ENCODE measurements around the gene CRY2. TPM values are rescaled to one million over a fixed set of nuclear protein-coding genes. Genes with fewer than 3 reads are reported as not detected.

CRY2 gene
- total and polyA plus RNA-seq, 10 donors = 5.6 to 39.2 (median 32.6) TPM

- Histone ChIP-seq H3K4me3 (no peak overlapping the region), H3K27ac (no peak overlapping the region), H3K27me3 (replicated peaks in 1 of 7) (no peaks in the 10 kb centered on the region), H3K4me1 (peaks cover 26 to 52% (median 44%) of the 10 kb centered on the region in 6 donors), H3K36me3 (peaks cover 0 to 59% (median 22%) of the 10 kb centered on the region in 6 donors), H3K9me3 (no peaks in the 10 kb centered on the region)
- DNase-seq = no peak
- TF ChIP-seq POLR2AphosphoS5 (IDR thresholded peaks at IDR 0.05) (no peak), CTCF (IDR thresholded peaks at IDR 0.05 in 8 of 11, conservative IDR thresholded peaks at IDR 0.05 in 3 of 11) (no peak), POLR2A (IDR thresholded peaks at IDR 0.05) (no peak)
- intact Hi-C loops (cut with DNase I; ENCODE audit: low total_unique reads) = no loop called here
- 68 to 85% (median 74%) methylated on average over 11 of the region's 11 CpGs for WGBS, 5 donors
Observed at GRCh38 chr11:45809456-45810395, 37.5 kb upstream of the CRY2 start.

- Histone ChIP-seq H3K36me3 (peaks cover 0 to 59% (median 22%) of the 10 kb centered on the region in 6 donors), H3K4me1 (peaks cover 23 to 49% (median 42%) of the 10 kb centered on the region in 6 donors), H3K27me3 (replicated peaks in 1 of 7) (no peaks in the 10 kb centered on the region), H3K9me3 (no peaks in the 10 kb centered on the region), H3K4me3 (no peak overlapping the region), H3K27ac (no peak overlapping the region)
- WGBS, 5 donors = 92 to 96% (median 95%) methylated on average over 23 of the region's 23 CpGs
- intact Hi-C loops (cut with DNase I; ENCODE audit: low total_unique reads) = no loop called here
- no peak for DNase-seq
- no peak for TF ChIP-seq POLR2AphosphoS5 (IDR thresholded peaks at IDR 0.05)
- no peak for TF ChIP-seq POLR2A (IDR thresholded peaks at IDR 0.05)
- TF ChIP-seq CTCF (IDR thresholded peaks at IDR 0.05 in 8 of 11, conservative IDR thresholded peaks at IDR 0.05 in 3 of 11) = no peak
Observed at GRCh38 chr11:45810431-45811108, 36.7 kb upstream of the CRY2 start.

- Histone ChIP-seq H3K4me1 (peaks cover 18 to 44% (median 37%) of the 10 kb centered on the region in 6 donors), H3K27me3 (replicated peaks in 1 of 7) (no peaks in the 10 kb centered on the region), H3K9me3 (no peaks in the 10 kb centered on the region), H3K36me3 (peaks cover 0 to 59% (median 22%) of the 10 kb centered on the region in 6 donors), H3K27ac (no peak overlapping the region), H3K4me3 (no peak overlapping the region)
- intact Hi-C loops (cut with DNase I; ENCODE audit: low total_unique reads) = no loop called here
- 88 to 98% (median 94%) methylated on average over 11 to 17 of the region's 17 CpGs for WGBS, 5 donors
- DNase-seq = no peak
- TF ChIP-seq POLR2AphosphoS5 (IDR thresholded peaks at IDR 0.05) (no peak), POLR2A (IDR thresholded peaks at IDR 0.05) (no peak), CTCF (IDR thresholded peaks at IDR 0.05 in 8 of 11, conservative IDR thresholded peaks at IDR 0.05 in 3 of 11) (no peak)
Observed at GRCh38 chr11:45811109-45811435, 36.2 kb upstream of the CRY2 start.

Data from spleen (tissue), 11 donors.